Effector memory CD8-positive, alpha-beta T cell (primary cell): ENCODE measurements around the gene DLG5.
A peak's percentile ranks its signal among the peaks of the same experiment; 100 is the strongest.

ENCODE experiments used
- ATAC-seq: fragments of 150-1000 bp; cut with Tn5 transposase; replicated peaks from 2 replicates; pipeline ENCODE4 v1.10.0; 2021; ENCODE audit warnings: mild to moderate bottlenecking, moderate library complexity
- DNase-seq, 3 experiments: peaks; one replicate each; pipeline ENCODE4 v3.0.0; 2021
- H3K27ac Mint-ChIP-seq, 2 donors: one replicate each; pipeline ENCODE4 v1.8.0; 2022; ENCODE audit warnings: mild to moderate bottlenecking in 2 of 2, mixed read lengths in 2 of 2, moderate library complexity in 2 of 2
- H3K27me3 Mint-ChIP-seq, 2 donors: one replicate each; pipeline ENCODE4 v1.8.0; 2022; ENCODE audit warnings: mixed read lengths in 2 of 2
- H3K36me3 Mint-ChIP-seq: one replicate; pipeline ENCODE4 v1.8.0; 2022; ENCODE audit warnings: mild to moderate bottlenecking, moderate library complexity, mixed read lengths; ENCODE audit not compliant: insufficient read depth
- H3K4me1 Mint-ChIP-seq, 2 donors: one replicate each; pipeline ENCODE4 v1.8.0; 2022; ENCODE audit warnings: low read depth in 2 of 2, mixed read lengths in 2 of 2
- H3K4me3 Mint-ChIP-seq, 2 donors: one replicate each; pipeline ENCODE4 v1.8.0; 2022; ENCODE audit warnings: mild to moderate bottlenecking in 2 of 2, mixed read lengths in 2 of 2, moderate library complexity in 2 of 2
- H3K9me3 Mint-ChIP-seq, 2 donors: one replicate each; pipeline ENCODE4 v1.8.0; 2022; ENCODE audit warnings: mixed read lengths in 2 of 2

The DLG5 gene

GRCh38 chr10:77816311-77816710, 110.2 kb downstream of the DLG5 start:
- peaks cover 20% of the 10 kb centered on the region for H3K36me3 Mint-ChIP-seq
- no peaks in the 10 kb centered on the region for H3K27me3 Mint-ChIP-seq
- H3K9me3 Mint-ChIP-seq = no peaks in the 10 kb centered on the region
- DNase-seq = no peak
- no peak overlapping the region for H3K4me3 Mint-ChIP-seq
- ATAC-seq = no peak
- peaks cover 0 to 6% of the 10 kb centered on the region in 2 donors for H3K4me1 Mint-ChIP-seq
- peak overlapping the region in 1 of 2 donors; percentile 38 for H3K27ac Mint-ChIP-seq

- H3K27ac Mint-ChIP-seq = peak overlapping the region in 1 of 2 donors; percentile 89
- peaks cover 19% of the 10 kb centered on the region for H3K36me3 Mint-ChIP-seq
- no peaks in the 10 kb centered on the region for H3K9me3 Mint-ChIP-seq
- no peak for ATAC-seq
- peaks cover 0 to 3% of the 10 kb centered on the region in 2 donors for H3K4me1 Mint-ChIP-seq
- H3K27me3 Mint-ChIP-seq = no peaks in the 10 kb centered on the region
- DNase-seq = no peak
- no peak overlapping the region for H3K4me3 Mint-ChIP-seq
Measured at GRCh38 chr10:77812741-77813140, 113.8 kb downstream of the DLG5 start.

- ATAC-seq (no peak), DNase-seq (no peak)
- Mint-ChIP-seq H3K4me1 (peaks cover 0 to 3% of the 10 kb centered on the region in 2 donors), H3K9me3 (no peaks in the 10 kb centered on the region), H3K36me3 (peaks cover 22% of the 10 kb centered on the region), H3K27ac (peak overlapping the region; percentile 8 to 47), H3K27me3 (no peaks in the 10 kb centered on the region), H3K4me3 (no peak overlapping the region)
Measured at GRCh38 chr10:77811831-77812430, 114.6 kb downstream of the DLG5 start.

GRCh38 chr10:77810446-77811335, 115.9 kb downstream of the DLG5 start:
- ATAC-seq = no peak
- peaks cover 26% of the 10 kb centered on the region for H3K36me3 Mint-ChIP-seq
- DNase-seq = no peak
- no peaks in the 10 kb centered on the region for H3K27me3 Mint-ChIP-seq
- no peak overlapping the region for H3K27ac Mint-ChIP-seq
- peaks cover 0 to 5% of the 10 kb centered on the region in 2 donors for H3K4me1 Mint-ChIP-seq
- no peaks in the 10 kb centered on the region for H3K9me3 Mint-ChIP-seq
- H3K4me3 Mint-ChIP-seq = no peak overlapping the region

- H3K4me1 Mint-ChIP-seq = peaks cover 0 to 5% of the 10 kb centered on the region in 2 donors
- no peak overlapping the region for H3K4me3 Mint-ChIP-seq
- no peaks in the 10 kb centered on the region for H3K27me3 Mint-ChIP-seq
- peaks cover 26% of the 10 kb centered on the region for H3K36me3 Mint-ChIP-seq
- H3K27ac Mint-ChIP-seq = peak overlapping the region; percentile 79 to 81
- DNase-seq = no peak
- H3K9me3 Mint-ChIP-seq = no peaks in the 10 kb centered on the region
- no peak for ATAC-seq
Measured at GRCh38 chr10:77809336-77809735, 117.2 kb downstream of the DLG5 start.

- Mint-ChIP-seq H3K4me3 (no peak overlapping the region), H3K27ac (peak overlapping the region in 1 of 2 donors; percentile 81)
- ATAC-seq = no peak
Measured at GRCh38 chr10:77807706-77808105, 118.8 kb downstream of the DLG5 start.

GRCh38 chr10:77806511-77807157, 119.9 kb downstream of the DLG5 start:
- no peaks in the 10 kb centered on the region for H3K9me3 Mint-ChIP-seq
- H3K27ac Mint-ChIP-seq = no peak overlapping the region
- DNase-seq (no peak), ATAC-seq (no peak)
- H3K4me1 Mint-ChIP-seq = peaks cover 8 to 13% of the 10 kb centered on the region in 2 donors
- no peaks in the 10 kb centered on the region for H3K27me3 Mint-ChIP-seq
- H3K36me3 Mint-ChIP-seq = peaks cover 38% of the 10 kb centered on the region
- no peak overlapping the region for H3K4me3 Mint-ChIP-seq

More at GRCh38 chr10:77807706-77808105, 118.8 kb downstream of the DLG5 start:
- no peak for DNase-seq
- Mint-ChIP-seq H3K4me1 (peaks cover 0 to 5% of the 10 kb centered on the region in 2 donors), H3K36me3 (peaks cover 28% of the 10 kb centered on the region), H3K27me3 (no peaks in the 10 kb centered on the region), H3K9me3 (no peaks in the 10 kb centered on the region)

- Mint-ChIP-seq H3K27ac (peak overlapping the region in 1 of 2 donors; percentile 10), H3K9me3 (no peaks in the 10 kb centered on the region)
- no peak for ATAC-seq
Measured at GRCh38 chr10:77805676-77806075, 120.9 kb downstream of the DLG5 start.

GRCh38 chr10:77804371-77804770, 122.2 kb downstream of the DLG5 start:
- Mint-ChIP-seq H3K36me3 (peaks cover 41% of the 10 kb centered on the region), H3K9me3 (no peaks in the 10 kb centered on the region), H3K4me1 (peaks cover 17 to 23% of the 10 kb centered on the region in 2 donors), H3K27ac (peak overlapping the region in 1 of 2 donors; percentile 47), H3K4me3 (no peak overlapping the region), H3K27me3 (no peaks in the 10 kb centered on the region)
- ATAC-seq (no peak), DNase-seq (no peak)

More at GRCh38 chr10:77805676-77806075, 120.9 kb downstream of the DLG5 start:
- Mint-ChIP-seq H3K27me3 (no peaks in the 10 kb centered on the region), H3K36me3 (peaks cover 37% of the 10 kb centered on the region), H3K4me3 (no peak overlapping the region), H3K4me1 (peaks cover 15 to 17% of the 10 kb centered on the region in 2 donors)
- no peak for DNase-seq

- Mint-ChIP-seq H3K27me3 (no peaks in the 10 kb centered on the region), H3K36me3 (peaks cover 33% of the 10 kb centered on the region), H3K27ac (peak overlapping the region; percentile 72 to 94), H3K4me1 (peaks cover 17 to 36% of the 10 kb centered on the region in 2 donors), H3K9me3 (no peaks in the 10 kb centered on the region), H3K4me3 (peak overlapping the region; percentile 0 to 51)
- DNase-seq (peak; percentile 18 to 57 (median 55)), ATAC-seq (peak; percentile 74)
Measured at GRCh38 chr10:77801474-77802161, 124.9 kb downstream of the DLG5 start.

- DNase-seq = no peak
- H3K4me3 Mint-ChIP-seq = peak overlapping the region; percentile 0 to 51
- H3K4me1 Mint-ChIP-seq = peaks cover 17 to 34% of the 10 kb centered on the region in 2 donors
- no peaks in the 10 kb centered on the region for H3K9me3 Mint-ChIP-seq
- peaks cover 32% of the 10 kb centered on the region for H3K36me3 Mint-ChIP-seq
- H3K27ac Mint-ChIP-seq = peak overlapping the region; percentile 72 to 94
- ATAC-seq = no peak
- H3K27me3 Mint-ChIP-seq = no peaks in the 10 kb centered on the region
Measured at GRCh38 chr10:77800738-77801266, 125.8 kb downstream of the DLG5 start.

- no peak for ATAC-seq
- Mint-ChIP-seq H3K27me3 (no peaks in the 10 kb centered on the region), H3K9me3 (no peaks in the 10 kb centered on the region), H3K27ac (peak overlapping the region; percentile 52 to 94), H3K36me3 (peaks cover 32% of the 10 kb centered on the region), H3K4me1 (peaks cover 17 to 34% of the 10 kb centered on the region in 2 donors), H3K4me3 (peak overlapping the region in 1 of 2 donors; percentile 67)
- DNase-seq = no peak
Measured at GRCh38 chr10:77800320-77800719, 126.2 kb downstream of the DLG5 start.
